K562 (cell line): Measurements from ENCODE around the gene TMCC2. TPM values are rescaled to one million over a fixed set of nuclear protein-coding genes. Genes with fewer than 3 reads are reported as not detected.

Source experiments
- ARID2 ChIP-seq: fragments of 450-650 bp; IDR thresholded peaks from 2 replicates; pipeline ENCODE4 v1.6.1; 2017; ENCODE audit warnings: antibody characterized with exemption, mild to moderate bottlenecking
- CBX5 ChIP-seq: IDR thresholded peaks from 2 replicates; pipeline ENCODE4 v1.6.1; 2014; ENCODE audit warnings: low read depth, borderline replicate concordance
- ETS2 ChIP-seq: IDR thresholded peaks from 2 replicates; pipeline ENCODE4 v1.6.1; 2016; ENCODE audit warnings: borderline replicate concordance, missing genetic modification characterization, mild to moderate bottlenecking, moderate library complexity, missing compliant biosample characterization; ENCODE audit not compliant: poor library complexity, severe bottlenecking
- GATAD2B ChIP-seq: fragments of 450-650 bp; IDR thresholded peaks from 2 replicates; pipeline ENCODE4 v1.6.1; 2017; ENCODE audit warnings: mild to moderate bottlenecking, borderline replicate concordance
- HES1 ChIP-seq: fragments of 450-650 bp; IDR thresholded peaks from 2 replicates; pipeline ENCODE4 v1.6.1; 2016; ENCODE audit warnings: low read depth, mild to moderate bottlenecking, moderate library complexity
- HIVEP1 ChIP-seq: fragments of 250-450 bp; sonication (Bioruptor Pico); IDR thresholded peaks from 2 replicates; pipeline ENCODE4 v1.4.0; 2020; ENCODE audit warnings: mild to moderate bottlenecking
- MAFG ChIP-seq: fragments of 450-650 bp; conservative IDR thresholded peaks from 2 replicates; pipeline ENCODE4 v1.6.1; 2016; ENCODE audit warnings: missing genetic modification characterization, missing compliant biosample characterization
- MCM7 ChIP-seq, 2 experiments: fragments of 450-650 bp; IDR thresholded peaks; 2 replicates each; pipeline ENCODE4 v1.6.1; 2016 to 2018
- MEIS2 ChIP-seq: fragments of 450-650 bp; IDR thresholded peaks from 2 replicates; pipeline ENCODE4 v1.6.1; 2014; ENCODE audit warnings: mild to moderate bottlenecking; ENCODE audit not compliant: partially characterized antibody
- MNT ChIP-seq, 2 experiments: fragments of 450-650 bp; conservative IDR thresholded peaks; 2 replicates each; pipeline ENCODE4 v1.6.1; 2017; ENCODE audit warnings: mild to moderate bottlenecking in 2 of 2, moderate library complexity in 2 of 2
- NCOA4 ChIP-seq: fragments of 450-650 bp; IDR thresholded peaks from 2 replicates; pipeline ENCODE4 v1.6.1; 2018; ENCODE audit warnings: mild to moderate bottlenecking; ENCODE audit not compliant: partially characterized antibody
- NEUROD1 ChIP-seq: fragments of 150-350 bp; IDR thresholded peaks from 2 replicates; pipeline ENCODE4 v1.6.1; 2014; ENCODE audit warnings: borderline replicate concordance, low read length, low read depth; ENCODE audit not compliant: partially characterized antibody
- PHTF2 ChIP-seq: fragments of 250-450 bp; sonication (Bioruptor Pico); IDR thresholded peaks from 2 replicates; pipeline ENCODE4 v1.5.0; 2021; ENCODE audit warnings: mild to moderate bottlenecking
- RBM34 ChIP-seq: fragments of 200-400 bp; formaldehyde crosslinking; IDR thresholded peaks from 2 replicates; pipeline ENCODE4 v1.6.1; 2018; ENCODE audit warnings: low read length, borderline replicate concordance; ENCODE audit not compliant: insufficient read depth
- RUNX1 ChIP-seq: sonication (generic); IDR thresholded peaks from 2 replicates; pipeline ENCODE4 v1.6.1; 2016; ENCODE audit warnings: antibody characterized with exemption, low read depth
- SMAD1 ChIP-seq: fragments of 150-350 bp; IDR thresholded peaks from 2 replicates; pipeline ENCODE4 v1.6.1; 2014; ENCODE audit warnings: low read length, low read depth; ENCODE audit not compliant: partially characterized antibody
- SREBF2 ChIP-seq: sonication (generic); formaldehyde crosslinking; IDR thresholded peaks from 2 replicates; pipeline ENCODE4 v1.4.0; 2020; ENCODE audit warnings: mild to moderate bottlenecking, missing genetic modification reagents
- TAF1 ChIP-seq: IDR thresholded peaks from 2 replicates; pipeline ENCODE4 v1.6.1; 2011; ENCODE audit warnings: mild to moderate bottlenecking, low read length, moderate library complexity; ENCODE audit not compliant: insufficient read depth, control insufficient read depth, severe bottlenecking; ENCODE audit errors: extremely low read depth
- TAF9B ChIP-seq: fragments of 450-650 bp; IDR thresholded peaks from 2 replicates; pipeline ENCODE4 v1.6.1; 2018; ENCODE audit warnings: mild to moderate bottlenecking; ENCODE audit not compliant: partially characterized antibody
- TEAD2 ChIP-seq: fragments of 450-650 bp; IDR thresholded peaks from 2 replicates; pipeline ENCODE4 v1.6.1; 2016; ENCODE audit warnings: missing genetic modification characterization, control low read depth, missing compliant biosample characterization
- TRIM24 ChIP-seq, 2 experiments: fragments of 450-650 bp; IDR thresholded peaks; 2 replicates each; pipeline ENCODE4 v1.6.1; 2016
- YY1 ChIP-seq, 3 experiments: IDR thresholded peaks; 2 replicates each; pipeline ENCODE4 v1.6.1; 2011; ENCODE audit warnings: low read length in 2 of 3, mild to moderate bottlenecking in 2 of 3, moderate library complexity in 2 of 3, borderline replicate concordance in 1 of 3, control low read depth in 1 of 3, low read depth in 1 of 3; ENCODE audit not compliant: insufficient read depth in 3 of 3, insufficient replicate concordance in 2 of 3, control insufficient read depth in 1 of 3, insufficient read length in 1 of 3; ENCODE audit errors: extremely low read depth in 1 of 3
- ZBTB17 ChIP-seq: fragments of 450-650 bp; formaldehyde crosslinking; IDR thresholded peaks from 2 replicates; pipeline ENCODE4 v1.4.0; 2020; ENCODE audit warnings: mild to moderate bottlenecking
- ZBTB26 ChIP-seq: fragments of 450-650 bp; formaldehyde crosslinking; IDR thresholded peaks from 2 replicates; pipeline ENCODE4 v1.4.0; 2022; ENCODE audit warnings: missing genetic modification characterization
- ZNF146 ChIP-seq: IDR thresholded peaks from one replicate; pipeline ENCODE4 v1.6.1; 2018; ENCODE audit warnings: missing compliant biosample characterization; ENCODE audit not compliant: unreplicated experiment
- ZNF24 ChIP-seq: fragments of 450-650 bp; IDR thresholded peaks from 2 replicates; pipeline ENCODE4 v1.6.1; 2016
- ZNF384 ChIP-seq: IDR thresholded peaks from 2 replicates; pipeline ENCODE4 v1.6.1; 2012; ENCODE audit warnings: low read depth, low read length, improper control_type of control experiment
- polyA plus RNA-seq, 8 experiments: library from polyadenylated mRNA; depleted of rRNA in 4 of 8; stranded (reverse) in 5 of 8; unstranded in 3 of 8; fragments of >200 nt; fragmentation: Nextera tagmentation in 2 of 8; fragmentation: Illumina TruSeq in 1 of 8; extraction: Ambion mirVana in 2 of 8; extraction: Trizol in 1 of 8; gene quantifications; 2 replicates each; pipeline versions ENCODE4 v1.2.1 to v1.2.3, GENCODE V29; 2011 to 2014; ENCODE audit warnings: inconsistent platforms in 1 of 8, missing spikeins in 1 of 8
- total RNA-seq, 7 experiments: library from RNA; depleted of rRNA in 6 of 7; stranded (reverse); fragments of >200 nt in 6 of 7; fragmentation: Illumina TruSeq in 2 of 7; extraction: Trizol in 2 of 7; gene quantifications; 2 replicates each; pipeline versions ENCODE4 v1.2.1 to v1.2.3, GENCODE V29; 2011 to 2021; ENCODE audit warnings: low replicate concordance in 1 of 7

Gene TMCC2
- total and polyA plus RNA-seq, 9 of the 15 experiments (the other 6 are each of a cell fraction or from before 2014, with no cell fraction given): 0.06 to 1.8 (median 0.98) TPM

GRCh38 chr1:205284420-205285144, 56.8 kb downstream of the TMCC2 start (continued):
- TF ChIP-seq YY1 (IDR thresholded peaks at IDR 0.05; ENCODE audit: borderline replicate concordance in 1 of 3, control insufficient read depth in 1 of 3, extremely low read depth in 1 of 3, insufficient read depth in 3 of 3, insufficient read length in 1 of 3, insufficient replicate concordance in 2 of 3, low read depth in 1 of 3, low read length in 2 of 3): peak; percentile 49 to 92 (median 86)
- no peak for TF ChIP-seq PHTF2 (CRISPR knock-in tag)
- TF ChIP-seq RBM34: no peak
- no peak for TF ChIP-seq TAF9B
- no peak for TF ChIP-seq ZBTB26 (CRISPR knock-in tag)
- no peak for TF ChIP-seq HES1
- no peak for TF ChIP-seq RUNX1
- TF ChIP-seq MNT (conservative IDR thresholded peaks at IDR 0.05): no peak
- peak; percentile 22 to 37; a peak in 1 of 4 replicates for TF ChIP-seq TRIM24 (IDR thresholded peaks at IDR 0.05)
- no peak for TF ChIP-seq ETS2 (tag)
- peak; percentile 43; the same call in 1 of the 2 replicates for TF ChIP-seq ZNF24
- no peak for TF ChIP-seq TEAD2 (tag)
- TF ChIP-seq ZNF146 (CRISPR knock-in tag): no peak
- TF ChIP-seq CBX5: no peak
- TF ChIP-seq MAFG (tag): no peak
- TF ChIP-seq TAF1: no peak
- no peak for TF ChIP-seq MCM7 (IDR thresholded peaks at IDR 0.05)
- no peak; the same call in 1 of the 2 replicates for TF ChIP-seq GATAD2B
- no peak for TF ChIP-seq ZNF384
- TF ChIP-seq SREBF2 (CRISPR knock-in tag): no peak
- TF ChIP-seq HIVEP1 (CRISPR knock-in tag): no peak
- no peak for TF ChIP-seq ARID2
- TF ChIP-seq MEIS2: peak; percentile 74
- TF ChIP-seq NCOA4: no peak
- TF ChIP-seq ZBTB17: no peak
- no peak for TF ChIP-seq SMAD1
- peak; percentile 69 for TF ChIP-seq NEUROD1
